Retinal pigment epithelial cell (primary cell): Measurements from ENCODE around the gene ADCYAP1R1.

Source experiments
- DNase-seq: peaks from one replicate; pipeline ENCODE4 v3.0.0-alpha.2; 2010; ENCODE audit warnings: low read depth
- H3K4me3 ChIP-seq: 2 replicates; pipeline ENCODE4 v1.5.1; 2011; ENCODE audit warnings: mild to moderate bottlenecking, low read length, control low read depth, moderate library complexity
- TF ChIP-seq, protein P1 (sequence below): conservative IDR thresholded peaks from 2 replicates; pipeline ENCODE4 v1.5.1; 2011; ENCODE audit warnings: low read depth, low read length, control low read depth, inconsistent platforms

Gene ADCYAP1R1

DNA sequence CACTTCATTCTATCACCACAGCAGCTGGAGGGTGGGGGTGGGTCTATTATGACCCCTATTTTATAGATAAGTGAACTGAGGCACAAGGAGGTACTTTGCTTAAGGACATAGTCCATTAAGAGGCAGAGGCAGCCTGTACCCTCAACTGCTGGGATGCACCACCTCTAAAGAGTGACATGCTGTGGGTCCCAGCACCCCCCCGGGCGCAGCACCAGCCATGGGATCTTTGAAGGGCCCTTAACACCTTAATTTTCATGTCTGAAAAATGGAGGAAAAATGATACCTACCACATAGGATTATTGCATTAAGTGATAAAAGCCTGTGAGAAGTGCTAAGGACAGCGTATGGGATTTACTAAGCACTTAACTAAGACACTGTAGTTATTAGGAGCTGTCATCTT is 15.4 kb downstream of the ADCYAP1R1 start:
- no peak for DNase-seq
- H3K4me3 ChIP-seq: no peak overlapping the region
- TF ChIP-seq, protein P1, sequence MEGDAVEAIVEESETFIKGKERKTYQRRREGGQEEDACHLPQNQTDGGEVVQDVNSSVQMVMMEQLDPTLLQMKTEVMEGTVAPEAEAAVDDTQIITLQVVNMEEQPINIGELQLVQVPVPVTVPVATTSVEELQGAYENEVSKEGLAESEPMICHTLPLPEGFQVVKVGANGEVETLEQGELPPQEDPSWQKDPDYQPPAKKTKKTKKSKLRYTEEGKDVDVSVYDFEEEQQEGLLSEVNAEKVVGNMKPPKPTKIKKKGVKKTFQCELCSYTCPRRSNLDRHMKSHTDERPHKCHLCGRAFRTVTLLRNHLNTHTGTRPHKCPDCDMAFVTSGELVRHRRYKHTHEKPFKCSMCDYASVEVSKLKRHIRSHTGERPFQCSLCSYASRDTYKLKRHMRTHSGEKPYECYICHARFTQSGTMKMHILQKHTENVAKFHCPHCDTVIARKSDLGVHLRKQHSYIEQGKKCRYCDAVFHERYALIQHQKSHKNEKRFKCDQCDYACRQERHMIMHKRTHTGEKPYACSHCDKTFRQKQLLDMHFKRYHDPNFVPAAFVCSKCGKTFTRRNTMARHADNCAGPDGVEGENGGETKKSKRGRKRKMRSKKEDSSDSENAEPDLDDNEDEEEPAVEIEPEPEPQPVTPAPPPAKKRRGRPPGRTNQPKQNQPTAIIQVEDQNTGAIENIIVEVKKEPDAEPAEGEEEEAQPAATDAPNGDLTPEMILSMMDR: no peak

GRCh38 chr7:31068006-31068675 is 16.0 kb downstream of the ADCYAP1R1 start:
- H3K4me3 ChIP-seq: no peak overlapping the region
- TF ChIP-seq, protein P1: no peak
- DNase-seq: no peak

- TF ChIP-seq, protein P1: no peak
- no peak for DNase-seq
- H3K4me3 ChIP-seq: no peak overlapping the region
These were observed 17.9 kb downstream of the ADCYAP1R1 start for GRCh38 chr7:31069860-31070555.

- no peak overlapping the region for H3K4me3 ChIP-seq
- no peak for DNase-seq
- TF ChIP-seq, protein P1: no peak
These were observed 19.0 kb downstream of the ADCYAP1R1 start for GRCh38 chr7:31070991-31071644.

DNA sequence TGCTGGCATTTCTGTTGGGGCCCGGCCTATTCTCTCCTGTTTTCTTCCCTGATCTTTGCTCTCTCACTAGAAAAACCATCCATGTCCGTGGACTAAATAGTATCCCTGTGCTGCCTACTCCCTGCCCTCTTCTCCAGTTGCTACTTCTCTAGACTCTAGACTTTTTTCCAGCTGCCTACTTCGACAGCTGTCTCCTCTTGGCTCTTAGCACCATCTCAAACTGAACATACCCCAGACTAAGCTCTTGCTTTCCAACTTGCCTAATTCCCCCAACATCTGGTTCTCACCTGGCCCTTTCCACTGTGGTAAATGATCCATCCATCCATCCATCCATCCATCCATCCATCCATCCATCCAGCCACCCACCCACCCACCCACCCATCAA is 19.5 kb downstream of the ADCYAP1R1 start:
- DNase-seq: no peak
- H3K4me3 ChIP-seq: no peak overlapping the region
- TF ChIP-seq, protein P1: no peak

- no peak for DNase-seq
- TF ChIP-seq, protein P1: no peak
- H3K4me3 ChIP-seq: no peak overlapping the region
These were observed 21.4 kb downstream of the ADCYAP1R1 start for GRCh38 chr7:31073326-31074119.
